Type B pancreatic cell (in vitro differentiated cells): ENCODE data around the gene FBXO36. TPM values are rescaled to one million over a fixed set of nuclear protein-coding genes. Genes with fewer than 3 reads are reported as not detected.

Experiments
- DNase-seq: peaks from one replicate; pipeline ENCODE4 v3.0.0; 2021; ENCODE audit warnings: mixed read lengths; ENCODE audit not compliant: unreplicated experiment; ENCODE audit errors: extremely low spot score
- H3K27ac Mint-ChIP-seq: 2 replicates; pipeline ENCODE4 v1.8.0; 2021; ENCODE audit warnings: mild to moderate bottlenecking, mixed read lengths
- H3K27me3 Mint-ChIP-seq: 2 replicates; pipeline ENCODE4 v1.8.0; 2021; ENCODE audit warnings: mixed read lengths
- H3K36me3 Mint-ChIP-seq: 2 replicates; pipeline ENCODE4 v1.8.0; 2021; ENCODE audit warnings: mixed read lengths
- H3K4me1 Mint-ChIP-seq: one replicate; pipeline ENCODE4 v1.8.0; 2021; ENCODE audit warnings: mixed read lengths; ENCODE audit not compliant: unreplicated experiment
- H3K4me3 Mint-ChIP-seq: 2 replicates; pipeline ENCODE4 v1.8.0; 2021; ENCODE audit warnings: mild to moderate bottlenecking, mixed read lengths
- H3K9me3 Mint-ChIP-seq: 2 replicates; pipeline ENCODE4 v1.8.0; 2021; ENCODE audit warnings: mixed read lengths
- CTCF ChIP-seq: fragments of 200-600 bp; sonication (generic); conservative IDR thresholded peaks from 2 replicates; pipeline ENCODE4 v1.5.0; 2021; ENCODE audit warnings: antibody characterized with exemption, mild to moderate bottlenecking
- long read RNA-seq: library from polyadenylated mRNA; unstranded; transcript quantifications from one replicate; pipeline ENCODE4 v2.0.0, GENCODE V29; 2020
- total RNA-seq: library from RNA; stranded (reverse); gene quantifications from 2 replicates; pipeline ENCODE4 v1.2.1, GENCODE V29; 2021; ENCODE audit warnings: low replicate concordance

FBXO36 gene
- 2.0 and 3.2 TPM in 2 replicates for total RNA-seq
- long read RNA-seq, partial matches to known transcripts, result 0 of 2 reads
- long read RNA-seq, other reads (novel, unspliced or antisense), result 0 of 2 reads

- peak within 1 kb of the TSS; percentile 99 for H3K4me3 Mint-ChIP-seq
- peak; percentile 76 for DNase-seq
- no peak for TF ChIP-seq CTCF
- no peaks in the 10 kb centered on the region for H3K27me3 Mint-ChIP-seq
- H3K4me1 Mint-ChIP-seq, result peaks cover 15% of the 10 kb centered on the region
- peaks cover 7% of the 10 kb centered on the region for H3K36me3 Mint-ChIP-seq
- H3K9me3 Mint-ChIP-seq, result no peaks in the 10 kb centered on the region
- H3K27ac Mint-ChIP-seq, result peak within 1 kb of the TSS; percentile 100
Measured at GRCh38 chr2:229922449-229923386, at the start of gene FBXO36. Gene FBXO36 (plus strand): TSS chr2:229922503. CDS start chr2:229922514, 11 bp downstream.

- H3K27ac Mint-ChIP-seq, result peak overlapping the region; percentile 19
- H3K4me3 Mint-ChIP-seq, result no peak overlapping the region
- H3K4me1 Mint-ChIP-seq, result peaks cover 13% of the 10 kb centered on the region
- DNase-seq, result no peak
- no peak for TF ChIP-seq CTCF
- peaks cover 21% of the 10 kb centered on the region for H3K36me3 Mint-ChIP-seq
- no peaks in the 10 kb centered on the region for H3K9me3 Mint-ChIP-seq
- H3K27me3 Mint-ChIP-seq, result no peaks in the 10 kb centered on the region
Measured at GRCh38 chr2:229873123-229873581, 49.2 kb upstream of the FBXO36 start.

- Mint-ChIP-seq H3K36me3 (peaks cover 29% of the 10 kb centered on the region), H3K4me3 (no peak overlapping the region), H3K27ac (no peak overlapping the region), H3K4me1 (peaks cover 13% of the 10 kb centered on the region), H3K9me3 (no peaks in the 10 kb centered on the region), H3K27me3 (no peaks in the 10 kb centered on the region)
- DNase-seq, result no peak
- TF ChIP-seq CTCF, result no peak
Measured at GRCh38 chr2:229874647-229875046, 47.7 kb upstream of the FBXO36 start.

- DNase-seq, result no peak
- no peak overlapping the region for H3K27ac Mint-ChIP-seq
- no peak for TF ChIP-seq CTCF
- no peak overlapping the region for H3K4me3 Mint-ChIP-seq
- peaks cover 23% of the 10 kb centered on the region for H3K36me3 Mint-ChIP-seq
- no peaks in the 10 kb centered on the region for H3K9me3 Mint-ChIP-seq
- H3K4me1 Mint-ChIP-seq, result peaks cover 13% of the 10 kb centered on the region
- H3K27me3 Mint-ChIP-seq, result no peaks in the 10 kb centered on the region
Measured at GRCh38 chr2:229875549-229875948, 46.8 kb upstream of the FBXO36 start.

- Mint-ChIP-seq H3K27me3 (no peaks in the 10 kb centered on the region), H3K9me3 (no peaks in the 10 kb centered on the region), H3K36me3 (peaks cover 15% of the 10 kb centered on the region)
Measured at GRCh38 chr2:229879191-229879950, 42.9 kb upstream of the FBXO36 start.

More at GRCh38 chr2:229879191-229879950, 42.9 kb upstream of the FBXO36 start:
- Mint-ChIP-seq H3K4me3 (no peak overlapping the region), H3K27ac (no peak overlapping the region), H3K4me1 (peaks cover 3% of the 10 kb centered on the region)
- no peak for DNase-seq
- TF ChIP-seq CTCF, result no peak
